ENCODE data around the gene BRI3.
"Not testable (repeated sequence)": the region's sequence is repeated elsewhere in the genome, so short reads cannot be mapped to it uniquely, and the experiment has no call there.

The BRI3 gene

DNA sequence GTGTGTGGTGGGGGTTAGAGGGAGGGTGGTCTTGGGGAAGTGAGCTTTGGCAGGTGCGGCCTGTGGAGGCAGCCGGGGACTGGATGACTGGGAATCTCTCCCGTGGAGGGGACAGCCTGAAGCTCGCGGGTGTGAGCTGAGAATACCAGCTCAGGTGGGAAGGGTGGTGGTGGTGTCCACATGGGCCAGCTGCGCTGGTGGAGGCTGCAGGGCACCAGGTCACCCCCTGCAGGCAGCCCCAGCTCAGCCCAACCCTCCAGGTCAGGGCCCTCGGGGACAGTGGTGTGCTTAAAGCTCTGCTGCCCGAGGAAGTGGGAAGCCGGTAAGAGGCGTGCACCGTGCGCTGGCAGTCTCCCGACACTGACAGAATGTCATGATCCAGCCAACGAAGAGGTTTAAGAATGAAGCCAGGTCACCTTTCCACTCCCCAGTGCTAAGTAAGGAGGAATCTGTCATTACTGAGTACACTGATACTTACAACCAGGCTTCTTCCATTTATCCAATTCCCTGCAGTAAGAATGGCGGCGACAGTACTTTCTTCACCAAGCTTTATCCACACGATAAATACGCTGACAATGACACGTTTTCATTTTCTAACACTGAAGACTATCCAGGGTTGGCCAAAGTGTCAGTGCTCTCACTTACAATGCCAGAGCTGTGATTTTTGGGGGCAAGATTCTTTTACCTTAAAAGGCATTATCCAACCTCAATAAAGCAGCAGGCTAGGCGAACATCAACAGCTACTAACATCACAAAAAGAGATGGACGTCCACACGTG lies 20.4 kb downstream of the BRI3 start:
- H3K9ac ChIP-seq (ENCODE audit: low read depth, low read length): no peak overlapping the region
- peaks cover 8% of the 10 kb centered on the region; the same call in 1 of the 2 replicates for H3K4me1 ChIP-seq (ENCODE audit: insufficient read depth, low read length)
- no peaks in the 10 kb centered on the region for H3K9me3 ChIP-seq (ENCODE audit: control insufficient read depth, insufficient read depth, low read length)
- peaks cover 6% of the 10 kb centered on the region; the same call in 1 of the 2 replicates for H3K36me3 ChIP-seq (ENCODE audit: insufficient read depth, low read length)

DNA sequence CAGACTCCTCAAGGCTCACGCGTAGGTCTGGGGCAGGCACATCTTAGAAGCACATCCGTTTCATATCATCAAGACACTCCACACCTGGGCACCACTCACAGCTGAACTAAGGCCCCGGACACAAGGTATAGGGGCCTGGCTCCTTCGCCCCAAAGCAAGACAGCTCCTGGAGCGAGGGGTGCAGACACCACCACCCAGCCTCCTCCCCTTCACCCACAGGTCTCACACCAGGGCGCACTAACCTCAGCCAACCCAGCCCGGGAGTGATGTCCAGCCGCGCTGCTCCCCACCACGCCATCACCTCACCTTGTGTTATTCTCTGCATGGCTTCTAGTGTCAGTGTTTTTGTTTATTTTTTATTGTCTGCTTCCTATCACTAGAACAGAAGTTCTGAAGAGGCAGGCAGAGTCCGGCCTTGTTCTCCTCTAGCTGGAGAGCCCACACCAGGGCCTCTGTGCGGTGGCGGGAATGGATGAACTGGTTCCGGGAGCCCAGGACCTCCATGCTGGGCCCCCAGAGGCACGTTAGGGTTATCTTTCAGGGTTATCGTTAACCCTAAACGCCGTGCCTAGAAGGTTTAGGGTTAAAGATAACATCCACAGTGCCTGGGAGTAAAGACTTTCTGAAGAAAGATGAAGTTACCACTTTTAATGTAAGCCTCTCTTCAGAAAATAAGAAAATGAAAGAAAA lies 21.8 kb downstream of the BRI3 start:
- H3K9ac ChIP-seq (ENCODE audit: low read depth, low read length): no peak overlapping the region
- H3K36me3 ChIP-seq (ENCODE audit: insufficient read depth, low read length): peaks cover 10% of the 10 kb centered on the region
- peaks cover 8% of the 10 kb centered on the region; the same call in 1 of the 2 replicates for H3K4me1 ChIP-seq (ENCODE audit: insufficient read depth, low read length)
- no peaks in the 10 kb centered on the region for H3K9me3 ChIP-seq (ENCODE audit: control insufficient read depth, insufficient read depth, low read length)

DNA sequence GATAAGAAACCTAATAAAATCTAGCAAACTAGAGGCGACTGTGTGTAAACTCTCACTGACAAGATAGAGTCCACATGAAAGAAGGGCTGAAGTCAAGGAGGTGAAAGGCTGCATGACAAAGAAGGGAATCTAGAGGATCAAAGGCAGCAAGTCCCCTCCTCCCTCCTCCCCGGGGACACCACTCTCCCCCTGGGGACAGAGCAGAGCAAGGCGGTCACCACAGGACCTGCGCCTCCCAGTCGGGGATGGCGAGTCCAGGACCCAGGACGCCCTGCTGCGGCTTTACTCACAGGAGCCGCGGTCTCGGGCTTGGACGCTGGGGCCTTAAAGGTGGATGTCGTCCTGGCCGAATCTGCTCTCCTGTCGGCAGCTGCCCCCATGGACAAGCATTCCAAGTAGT lies 22.4 kb downstream of the BRI3 start:
- H3K9ac ChIP-seq (ENCODE audit: low read depth, low read length): no peak overlapping the region
- no peaks in the 10 kb centered on the region for H3K9me3 ChIP-seq (ENCODE audit: control insufficient read depth, insufficient read depth, low read length)
- peaks cover 8% of the 10 kb centered on the region; the same call in 1 of the 2 replicates for H3K4me1 ChIP-seq (ENCODE audit: insufficient read depth, low read length)
- peaks cover 10% of the 10 kb centered on the region for H3K36me3 ChIP-seq (ENCODE audit: insufficient read depth, low read length)

DNA sequence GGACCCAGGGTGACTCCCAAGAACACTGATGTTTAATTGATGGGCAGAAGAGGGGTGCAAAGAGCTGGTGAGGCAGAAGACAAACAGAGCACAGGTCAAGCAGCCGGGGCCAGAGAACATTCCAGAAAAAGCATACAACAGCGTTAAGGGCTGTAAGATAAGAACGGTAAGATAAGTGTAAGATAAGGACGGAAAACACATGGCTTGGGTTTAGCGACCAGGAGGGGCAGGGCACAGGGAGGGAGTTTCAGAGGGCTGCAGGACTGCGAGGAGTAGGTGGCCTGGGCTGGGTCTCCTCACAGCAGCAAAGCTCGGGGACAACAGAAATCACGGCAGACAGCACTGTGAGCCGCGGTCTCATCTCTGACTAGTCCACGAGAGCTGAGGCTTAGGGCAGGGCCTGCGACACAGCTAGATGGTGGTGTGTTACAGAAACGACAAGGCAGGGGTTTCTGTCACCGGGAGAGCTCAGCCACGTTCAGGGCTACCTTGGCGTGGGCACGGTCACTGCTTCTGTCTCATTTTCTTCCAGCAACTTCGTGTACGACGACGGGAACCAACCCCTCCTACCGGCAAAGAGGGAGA lies 24.6 kb downstream of the BRI3 start:
- H3K4me1 ChIP-seq (ENCODE audit: insufficient read depth, low read length): peaks cover 8% of the 10 kb centered on the region; the same call in 1 of the 2 replicates
- no peaks in the 10 kb centered on the region for H3K9me3 ChIP-seq (ENCODE audit: control insufficient read depth, insufficient read depth, low read length)
- H3K9ac ChIP-seq (ENCODE audit: low read depth, low read length): no peak overlapping the region
- H3K36me3 ChIP-seq (ENCODE audit: insufficient read depth, low read length): peaks cover 10% of the 10 kb centered on the region

DNA sequence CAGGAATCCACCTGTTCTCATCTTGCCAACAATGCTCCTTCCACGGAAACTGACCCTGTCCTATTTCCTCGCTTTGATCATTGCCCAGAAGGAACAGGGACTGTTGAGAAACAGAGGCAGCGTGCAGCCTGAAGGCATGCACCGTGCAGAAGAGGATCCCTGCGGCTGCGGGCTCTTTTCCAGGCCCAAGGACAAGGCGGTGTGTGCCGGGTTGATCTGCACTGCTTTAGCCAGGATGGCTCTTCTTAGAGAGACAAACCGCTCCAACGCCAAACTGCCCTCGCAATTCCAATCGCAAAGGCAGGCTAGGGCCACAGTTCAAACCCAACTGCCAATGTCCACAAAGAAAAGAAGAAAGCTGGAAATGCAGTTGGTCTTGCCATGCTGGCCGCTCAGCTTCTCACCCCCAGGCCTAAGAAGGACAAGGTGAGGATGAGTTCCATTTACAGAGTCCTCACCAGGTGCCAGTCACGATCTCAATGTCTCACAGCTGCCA lies 26.5 kb downstream of the BRI3 start:
- peaks cover 10% of the 10 kb centered on the region; the same call in 1 of the 2 replicates for H3K36me3 ChIP-seq (ENCODE audit: insufficient read depth, low read length)
- peaks cover 8% of the 10 kb centered on the region; the same call in 1 of the 2 replicates for H3K4me1 ChIP-seq (ENCODE audit: insufficient read depth, low read length)
- H3K9me3 ChIP-seq (ENCODE audit: control insufficient read depth, insufficient read depth, low read length): no peaks in the 10 kb centered on the region
- H3K9ac ChIP-seq (ENCODE audit: low read depth, low read length): no peak overlapping the region

DNA sequence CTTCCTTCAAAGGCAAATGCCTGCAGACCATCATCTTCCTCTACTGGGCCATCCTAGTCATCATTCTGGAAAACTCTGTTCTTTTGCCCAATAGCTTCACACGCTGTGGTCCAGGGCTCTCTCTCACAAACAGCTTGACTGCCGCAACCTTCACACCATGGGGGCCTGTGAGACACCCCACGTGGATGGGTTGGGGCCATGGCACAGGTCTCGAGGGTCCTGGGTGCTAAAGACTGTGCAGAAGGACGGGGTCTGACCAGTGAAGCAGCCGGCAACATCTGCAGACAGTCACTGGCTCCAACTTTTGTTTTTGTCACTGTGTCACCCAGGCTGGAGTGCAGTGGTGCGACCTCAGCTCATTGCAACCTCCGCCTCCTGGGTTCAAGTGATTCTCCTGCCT lies 28.1 kb downstream of the BRI3 start:
- Histone ChIP-seq H3K9me3 (ENCODE audit: control insufficient read depth, insufficient read depth, low read length) (no peaks in the 10 kb centered on the region), H3K4me1 (ENCODE audit: insufficient read depth, low read length) (no peaks in the 10 kb centered on the region), H3K36me3 (ENCODE audit: insufficient read depth, low read length) (peaks cover 10% of the 10 kb centered on the region; the same call in 1 of the 2 replicates), H3K9ac (ENCODE audit: low read depth, low read length) (no peak overlapping the region)

DNA sequence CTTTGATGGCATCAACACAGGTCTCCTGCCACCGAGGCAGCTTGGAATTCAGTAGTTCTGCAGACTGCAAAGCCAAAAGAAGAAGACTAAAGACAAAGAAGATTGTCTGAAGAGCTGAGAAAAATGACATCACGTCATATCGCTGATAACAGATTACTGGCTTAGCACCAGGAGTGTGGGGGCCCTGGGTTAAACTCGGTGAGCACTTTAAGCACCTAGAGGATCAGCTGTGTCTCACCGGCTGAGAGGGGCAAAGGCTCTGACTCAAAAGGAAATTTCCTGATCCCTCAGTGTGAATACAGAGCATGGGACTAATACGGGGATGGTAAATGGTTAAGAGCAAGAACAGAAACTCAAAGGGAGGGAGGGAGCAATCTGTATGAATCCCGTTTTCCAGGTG lies 30.7 kb downstream of the BRI3 start:
- Histone ChIP-seq H3K9me3 (ENCODE audit: control insufficient read depth, insufficient read depth, low read length) (0 out of 2 replicates have a peak, but pooled peaks cover 9% of the 10 kb centered on the region), H3K9ac (ENCODE audit: low read depth, low read length) (no peak overlapping the region), H3K36me3 (ENCODE audit: insufficient read depth, low read length) (peaks cover 7% of the 10 kb centered on the region), H3K4me1 (ENCODE audit: insufficient read depth, low read length) (no peaks in the 10 kb centered on the region)

DNA sequence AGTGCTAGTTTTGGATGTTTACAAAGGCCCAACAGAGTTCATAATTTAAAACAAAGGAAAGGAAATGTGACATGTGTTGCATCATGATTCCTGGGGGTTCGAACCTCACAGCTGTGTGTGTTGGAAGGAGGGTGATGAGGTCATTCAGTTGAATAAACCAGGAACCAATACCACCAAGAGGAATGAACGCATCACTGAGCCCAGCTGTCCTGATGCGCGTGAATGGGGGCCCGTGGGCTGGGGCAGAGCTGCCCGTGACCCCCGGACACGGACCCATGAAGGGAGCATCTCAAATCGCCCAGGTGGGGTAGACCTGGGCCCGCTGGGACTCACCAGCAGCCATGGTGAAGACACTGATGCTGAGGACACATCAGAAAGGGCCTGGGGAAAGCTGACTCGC lies 33.0 kb downstream of the BRI3 start:
- Histone ChIP-seq H3K9ac (ENCODE audit: low read depth, low read length) (no peak overlapping the region), H3K36me3 (ENCODE audit: insufficient read depth, low read length) (peaks cover 4% of the 10 kb centered on the region), H3K4me1 (ENCODE audit: insufficient read depth, low read length) (no peaks in the 10 kb centered on the region), H3K9me3 (ENCODE audit: control insufficient read depth, insufficient read depth, low read length) (0 out of 2 replicates have a peak, but pooled peaks cover 9% of the 10 kb centered on the region)

DNA sequence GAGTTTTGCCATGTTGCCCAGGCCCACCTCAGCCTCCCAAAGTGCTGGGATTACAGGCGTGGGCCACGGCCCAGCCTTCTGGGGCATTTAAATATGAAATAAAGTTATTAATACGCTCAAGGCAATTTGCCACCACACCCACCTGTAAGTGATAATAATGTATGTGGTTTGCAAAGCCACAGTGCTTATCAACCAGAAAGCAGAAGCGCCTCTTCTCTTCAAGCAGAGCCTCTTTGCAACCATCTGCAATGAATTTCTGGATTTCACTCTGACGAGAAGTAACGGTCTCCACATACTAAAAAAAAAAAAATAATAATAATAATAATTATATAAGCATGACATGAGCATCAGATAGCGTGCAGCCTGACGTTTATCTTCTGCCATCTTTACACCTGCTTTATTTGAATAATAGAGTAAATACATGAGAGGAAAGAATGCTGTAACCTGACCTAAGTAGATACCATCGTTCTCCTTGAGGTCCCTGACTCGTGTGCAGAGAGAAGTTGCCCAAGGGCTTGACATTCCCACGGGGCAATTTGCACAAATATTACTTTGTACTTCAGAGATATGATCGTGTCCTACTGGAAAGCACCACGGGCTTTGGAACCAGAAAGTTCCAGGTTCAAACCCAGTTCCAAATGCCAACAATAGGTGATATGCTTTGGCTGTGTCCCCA lies 34.0 kb downstream of the BRI3 start:
- no peak overlapping the region for H3K9ac ChIP-seq (ENCODE audit: low read depth, low read length)
- no peaks in the 10 kb centered on the region for H3K4me1 ChIP-seq (ENCODE audit: insufficient read depth, low read length)
- H3K9me3 ChIP-seq (ENCODE audit: control insufficient read depth, insufficient read depth, low read length): 0 out of 2 replicates have a peak, but pooled peaks cover 9% of the 10 kb centered on the region
- H3K36me3 ChIP-seq (ENCODE audit: insufficient read depth, low read length): peaks cover 4% of the 10 kb centered on the region

DNA sequence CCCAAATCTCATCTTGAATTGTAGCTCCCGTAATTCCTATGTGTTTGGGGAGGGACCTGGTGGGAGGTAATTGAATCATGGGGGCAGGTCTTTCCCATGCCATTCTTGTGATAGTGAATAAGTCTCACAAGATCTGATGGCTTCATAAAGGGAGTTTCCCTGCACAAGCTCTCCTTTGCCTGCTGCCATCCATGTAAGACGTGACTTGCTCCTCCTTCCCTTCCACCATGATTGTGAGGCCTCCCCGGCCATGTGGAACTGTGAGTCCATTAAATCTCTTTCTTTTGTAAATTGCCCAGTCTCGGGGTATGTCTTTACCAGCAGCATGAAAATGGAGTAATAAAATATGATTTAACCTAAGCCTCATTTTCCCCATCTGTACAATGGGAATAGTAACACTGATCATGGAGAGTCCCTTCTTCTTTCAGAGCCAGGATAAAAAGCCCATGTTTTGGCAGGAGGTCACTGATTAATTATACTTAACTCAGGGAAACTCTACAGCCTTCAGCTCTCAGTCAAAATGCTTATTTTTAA lies 34.6 kb downstream of the BRI3 start:
- H3K9ac ChIP-seq (ENCODE audit: low read depth, low read length); H3K9me3 ChIP-seq (ENCODE audit: control insufficient read depth, insufficient read depth, low read length); H3K36me3 ChIP-seq (ENCODE audit: insufficient read depth, low read length); H3K4me1 ChIP-seq (ENCODE audit: insufficient read depth, low read length): not testable (repeated sequence)

DNA sequence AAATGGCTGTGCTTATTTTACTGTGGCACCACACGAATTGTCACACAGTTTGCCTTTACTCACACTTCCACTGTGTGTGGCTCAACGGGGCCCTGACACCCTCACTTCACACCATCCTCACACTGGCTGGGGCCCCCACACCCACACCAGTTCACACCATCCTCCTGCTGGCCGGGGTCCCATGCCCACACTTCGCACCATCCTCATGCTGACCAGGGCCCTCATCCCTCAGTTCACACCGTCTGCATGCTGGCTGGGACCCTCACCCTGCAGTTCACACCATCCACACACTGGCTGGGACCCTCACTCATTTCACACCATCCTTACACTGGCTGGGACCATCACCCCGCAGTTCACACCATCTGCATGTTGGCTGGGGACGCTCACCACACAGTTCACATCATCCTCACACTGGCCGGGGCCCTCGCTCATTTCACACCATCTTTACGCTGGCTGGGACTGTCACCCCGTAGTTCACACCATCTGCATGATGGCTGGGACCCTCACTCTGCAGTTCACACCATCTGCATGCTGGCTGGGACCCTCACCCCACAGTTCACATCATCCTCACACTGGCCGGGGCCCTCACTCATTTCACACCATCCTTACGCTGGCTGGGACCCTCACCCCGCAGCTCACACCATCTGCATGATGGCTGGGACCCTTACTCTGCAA lies 36.0 kb downstream of the BRI3 start:
- Histone ChIP-seq H3K9ac (ENCODE audit: low read depth, low read length) (no peak overlapping the region), H3K9me3 (ENCODE audit: control insufficient read depth, insufficient read depth, low read length) (0 out of 2 replicates have a peak, but pooled peaks cover 9% of the 10 kb centered on the region), H3K36me3 (ENCODE audit: insufficient read depth, low read length) (peaks cover 4% of the 10 kb centered on the region), H3K4me1 (ENCODE audit: insufficient read depth, low read length) (no peaks in the 10 kb centered on the region)

DNA sequence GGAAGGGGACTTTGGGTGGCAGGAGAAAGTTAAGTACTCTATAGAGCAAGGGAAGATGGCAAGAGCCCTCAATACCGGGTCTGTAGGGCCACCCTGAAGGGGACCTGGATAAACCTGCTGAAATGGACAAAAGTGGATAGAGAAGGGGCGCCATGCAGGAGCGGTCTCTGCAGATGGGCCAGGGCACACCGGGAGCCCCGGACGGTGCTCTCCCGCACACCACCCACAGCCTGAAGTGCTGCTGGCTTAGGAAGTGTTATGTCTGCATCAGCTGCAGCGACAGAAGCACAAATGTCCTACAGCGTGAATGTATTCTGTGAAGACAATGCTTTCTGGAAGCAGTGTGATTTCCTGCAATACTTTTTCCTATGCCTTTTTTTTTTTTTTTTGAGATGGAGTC lies 37.7 kb downstream of the BRI3 start:
- Histone ChIP-seq H3K9me3 (ENCODE audit: control insufficient read depth, insufficient read depth, low read length) (0 out of 2 replicates have a peak, but pooled peaks cover 9% of the 10 kb centered on the region), H3K9ac (ENCODE audit: low read depth, low read length) (no peak overlapping the region), H3K4me1 (ENCODE audit: insufficient read depth, low read length) (peaks cover 12% of the 10 kb centered on the region), H3K36me3 (ENCODE audit: insufficient read depth, low read length) (peaks cover 4% of the 10 kb centered on the region)

DNA sequence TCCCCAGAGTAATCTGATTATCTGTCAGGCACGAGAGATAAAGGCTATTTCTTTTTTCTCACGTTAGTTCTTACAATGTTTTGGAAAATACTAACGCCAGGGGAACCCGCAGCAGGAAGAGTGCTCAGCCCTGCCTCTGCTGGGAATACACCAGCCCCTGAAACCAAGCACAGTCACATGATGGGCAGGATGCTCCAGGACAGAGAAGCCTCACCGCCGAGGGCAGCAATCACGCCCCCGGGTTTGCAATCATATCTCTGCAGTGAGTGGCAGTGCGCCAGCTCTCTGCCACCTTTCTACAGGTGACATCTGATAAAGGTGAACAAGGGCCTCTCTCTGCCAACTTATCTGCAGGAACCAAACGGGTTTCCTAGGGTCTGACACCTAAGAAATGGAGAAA lies 39.8 kb downstream of the BRI3 start:
- Histone ChIP-seq H3K36me3 (ENCODE audit: insufficient read depth, low read length) (no peaks in the 10 kb centered on the region), H3K9me3 (ENCODE audit: control insufficient read depth, insufficient read depth, low read length) (0 out of 2 replicates have a peak, but pooled peaks cover 2% of the 10 kb centered on the region), H3K4me1 (ENCODE audit: insufficient read depth, low read length) (peaks cover 13% of the 10 kb centered on the region), H3K9ac (ENCODE audit: low read depth, low read length) (no peak overlapping the region)
